Gastrocnemius medialis (tissue), 4 donors: ENCODE results near the gene SMARCAD1.

ENCODE experiments used
- CTCF ChIP-seq, 5 experiments: fragments of 450-650 bp in 3 of 5; fragments of 200-600 bp in 2 of 5; sonication (generic) in 2 of 5; IDR thresholded peaks in 4 of 5; conservative IDR thresholded peaks in 1 of 5; 1 replicate in 4 of 5; 2 replicates in 1 of 5; pipeline ENCODE4 v1.5.1; 2016 to 2019; ENCODE audit warnings: antibody characterized with exemption in 5 of 5, mild to moderate bottlenecking in 3 of 5, moderate library complexity in 3 of 5
- POLR2A ChIP-seq, 2 donors: fragments of 450-650 bp; IDR thresholded peaks; one replicate each; pipeline ENCODE4 v1.6.1; 2017; ENCODE audit warnings: antibody characterized with exemption in 2 of 2, mild to moderate bottlenecking in 2 of 2, moderate library complexity in 2 of 2

GRCh38 chr4:94277534-94277933, 69.9 kb downstream of the SMARCAD1 start:
- no peak for TF ChIP-seq CTCF (IDR thresholded peaks at IDR 0.05 in 4 of 5, conservative IDR thresholded peaks at IDR 0.05 in 1 of 5)
- TF ChIP-seq POLR2A (IDR thresholded peaks at IDR 0.05), result no peak
